Liver (tissue), 3 donors: Measurements from ENCODE around the gene AIMP1.

ENCODE experiments used
- RAD21 ChIP-seq, 2 donors: IDR thresholded peaks; 2 replicates each; pipeline ENCODE4 v1.6.1; 2016; ENCODE audit warnings: antibody characterized with exemption in 2 of 2, mild to moderate bottlenecking in 2 of 2
- RXRA ChIP-seq, 2 donors: IDR thresholded peaks; 2 replicates each; pipeline ENCODE4 v1.6.1; 2017 to 2018; ENCODE audit warnings: antibody characterized with exemption in 2 of 2, mild to moderate bottlenecking in 1 of 2
- YY1 ChIP-seq: IDR thresholded peaks from 2 replicates; pipeline ENCODE4 v1.6.1; 2016; ENCODE audit warnings: antibody characterized with exemption, mild to moderate bottlenecking
- TF ChIP-seq, protein P1 (sequence below): fragments of 150-350 bp; IDR thresholded peaks from 2 replicates; pipeline ENCODE4 v1.5.1; 2017; ENCODE audit warnings: improper control_type of control experiment, low read depth, low read length; ENCODE audit not compliant: missing input control
- donor health status: healthy.
- donor health status: healthy.

DNA sequence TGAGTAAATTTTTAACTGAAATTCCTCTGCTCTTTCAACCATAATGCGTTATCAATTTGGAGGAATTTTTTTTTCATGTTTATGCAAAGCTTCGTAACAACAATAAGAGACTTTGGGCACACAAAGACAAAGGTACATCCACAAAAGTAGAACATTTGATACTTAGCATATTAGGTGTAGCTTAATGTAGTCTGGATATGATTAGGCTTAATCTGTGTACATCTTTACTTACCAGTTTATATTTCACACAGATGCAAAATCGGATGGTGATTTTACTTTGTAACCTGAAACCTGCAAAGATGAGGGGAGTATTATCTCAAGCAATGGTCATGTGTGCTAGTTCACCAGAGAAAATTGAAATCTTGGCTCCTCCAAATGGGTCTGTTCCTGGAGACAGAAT is 20.3 kb downstream of the AIMP1 start:
- TF ChIP-seq, protein P1, sequence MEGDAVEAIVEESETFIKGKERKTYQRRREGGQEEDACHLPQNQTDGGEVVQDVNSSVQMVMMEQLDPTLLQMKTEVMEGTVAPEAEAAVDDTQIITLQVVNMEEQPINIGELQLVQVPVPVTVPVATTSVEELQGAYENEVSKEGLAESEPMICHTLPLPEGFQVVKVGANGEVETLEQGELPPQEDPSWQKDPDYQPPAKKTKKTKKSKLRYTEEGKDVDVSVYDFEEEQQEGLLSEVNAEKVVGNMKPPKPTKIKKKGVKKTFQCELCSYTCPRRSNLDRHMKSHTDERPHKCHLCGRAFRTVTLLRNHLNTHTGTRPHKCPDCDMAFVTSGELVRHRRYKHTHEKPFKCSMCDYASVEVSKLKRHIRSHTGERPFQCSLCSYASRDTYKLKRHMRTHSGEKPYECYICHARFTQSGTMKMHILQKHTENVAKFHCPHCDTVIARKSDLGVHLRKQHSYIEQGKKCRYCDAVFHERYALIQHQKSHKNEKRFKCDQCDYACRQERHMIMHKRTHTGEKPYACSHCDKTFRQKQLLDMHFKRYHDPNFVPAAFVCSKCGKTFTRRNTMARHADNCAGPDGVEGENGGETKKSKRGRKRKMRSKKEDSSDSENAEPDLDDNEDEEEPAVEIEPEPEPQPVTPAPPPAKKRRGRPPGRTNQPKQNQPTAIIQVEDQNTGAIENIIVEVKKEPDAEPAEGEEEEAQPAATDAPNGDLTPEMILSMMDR, result no peak
- TF ChIP-seq RXRA (IDR thresholded peaks at IDR 0.05) (no peak), RAD21 (IDR thresholded peaks at IDR 0.05) (no peak), YY1 (no peak)
